DND-41 (cell line): ENCODE data around the gene PIGU.

Experiments used
- EZH2 ChIP-seq: IDR thresholded peaks from 3 replicates; pipeline ENCODE4 v1.6.1; 2012; ENCODE audit warnings: borderline replicate concordance, low read depth, mild to moderate bottlenecking, moderate library complexity, low read length, inconsistent platforms; ENCODE audit not compliant: severe bottlenecking
- TF ChIP-seq, protein P1 (sequence below): IDR thresholded peaks from 2 replicates; pipeline ENCODE4 v1.5.1; 2012; ENCODE audit warnings: borderline replicate concordance, low read length, moderate library complexity, mild to moderate bottlenecking; ENCODE audit not compliant: poor library complexity, severe bottlenecking; ENCODE audit errors: extremely low read depth

DNA sequence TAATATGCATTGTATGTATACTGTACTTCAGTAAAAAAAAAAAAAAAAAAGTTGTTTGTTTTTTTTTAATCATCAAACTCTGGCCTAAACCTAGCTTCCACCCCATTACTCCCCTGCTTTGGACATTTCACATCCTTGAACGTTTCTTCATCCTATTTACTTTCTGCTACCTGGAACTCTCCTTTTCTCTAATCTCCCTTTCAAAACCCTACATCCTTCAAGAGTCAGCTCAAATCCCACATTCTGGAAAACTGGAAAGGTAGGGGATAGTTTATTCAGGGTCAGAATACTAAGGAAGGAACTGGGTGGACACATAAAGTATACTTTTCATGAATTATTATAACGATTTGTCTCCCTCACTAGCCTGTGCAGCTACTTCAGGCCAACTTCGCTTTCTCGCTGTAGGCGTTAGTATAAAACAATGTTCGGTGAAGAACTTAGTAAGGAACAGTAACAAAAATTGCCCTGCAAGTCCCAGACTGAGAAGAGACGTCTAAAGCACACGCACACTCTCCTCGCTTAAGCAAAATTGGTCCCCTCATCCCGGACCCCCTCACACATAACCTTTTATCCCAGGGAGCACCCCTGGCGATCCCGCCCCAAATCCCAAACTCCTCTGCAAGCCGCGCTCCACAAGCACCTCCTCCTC lies 775 bp downstream of the PIGU start:
- TF ChIP-seq, protein P1, sequence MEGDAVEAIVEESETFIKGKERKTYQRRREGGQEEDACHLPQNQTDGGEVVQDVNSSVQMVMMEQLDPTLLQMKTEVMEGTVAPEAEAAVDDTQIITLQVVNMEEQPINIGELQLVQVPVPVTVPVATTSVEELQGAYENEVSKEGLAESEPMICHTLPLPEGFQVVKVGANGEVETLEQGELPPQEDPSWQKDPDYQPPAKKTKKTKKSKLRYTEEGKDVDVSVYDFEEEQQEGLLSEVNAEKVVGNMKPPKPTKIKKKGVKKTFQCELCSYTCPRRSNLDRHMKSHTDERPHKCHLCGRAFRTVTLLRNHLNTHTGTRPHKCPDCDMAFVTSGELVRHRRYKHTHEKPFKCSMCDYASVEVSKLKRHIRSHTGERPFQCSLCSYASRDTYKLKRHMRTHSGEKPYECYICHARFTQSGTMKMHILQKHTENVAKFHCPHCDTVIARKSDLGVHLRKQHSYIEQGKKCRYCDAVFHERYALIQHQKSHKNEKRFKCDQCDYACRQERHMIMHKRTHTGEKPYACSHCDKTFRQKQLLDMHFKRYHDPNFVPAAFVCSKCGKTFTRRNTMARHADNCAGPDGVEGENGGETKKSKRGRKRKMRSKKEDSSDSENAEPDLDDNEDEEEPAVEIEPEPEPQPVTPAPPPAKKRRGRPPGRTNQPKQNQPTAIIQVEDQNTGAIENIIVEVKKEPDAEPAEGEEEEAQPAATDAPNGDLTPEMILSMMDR, result no peak
- no peak for TF ChIP-seq EZH2
